Measurements from ENCODE around the gene MIPEP.

The MIPEP gene

DNA sequence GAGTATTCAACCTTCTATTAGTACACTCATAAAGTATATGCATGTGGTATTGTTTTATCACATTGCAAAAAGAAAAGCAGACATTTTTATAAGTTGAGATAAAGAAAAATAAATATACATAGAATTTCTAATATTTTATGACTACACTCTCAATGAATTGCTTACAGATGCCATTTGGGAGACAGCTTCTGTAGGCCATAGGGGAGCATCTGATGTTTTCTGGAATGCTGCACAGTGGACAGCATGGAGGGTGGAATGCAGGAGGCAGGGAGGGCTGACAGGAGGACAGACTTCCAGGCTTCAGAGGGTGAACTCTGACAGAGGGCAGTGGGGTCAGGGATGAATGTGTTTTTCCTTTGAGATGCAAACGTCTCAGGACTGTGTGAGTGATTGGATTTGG lies 45.8 kb downstream of the MIPEP start:
- H3K36me3 ChIP-seq (ENCODE audit: control insufficient read depth in 1 of 2, insufficient read depth in 2 of 2, low read length in 2 of 2) = no peaks in the 10 kb centered on the region
- H3K4me1 ChIP-seq (ENCODE audit: control insufficient read depth in 1 of 2, insufficient read depth in 2 of 2, low read length in 2 of 2) = no peaks in the 10 kb centered on the region
- H3K4me3 ChIP-seq (ENCODE audit: low read depth in 1 of 2, low read length in 2 of 2) = no peak overlapping the region
- H3K9me3 ChIP-seq (ENCODE audit: control insufficient read depth in 1 of 2, low read length in 2 of 2) = no peaks in the 10 kb centered on the region
- no peaks in the 10 kb centered on the region for H3K27me3 ChIP-seq (ENCODE audit: control insufficient read depth in 1 of 2, insufficient read depth in 2 of 2, low read length in 2 of 2)
- H3K9ac ChIP-seq (ENCODE audit: low read depth in 1 of 2, low read length in 2 of 2) = no peak overlapping the region
- H3K27ac ChIP-seq (ENCODE audit: low read depth, low read length) = no peak overlapping the region

DNA sequence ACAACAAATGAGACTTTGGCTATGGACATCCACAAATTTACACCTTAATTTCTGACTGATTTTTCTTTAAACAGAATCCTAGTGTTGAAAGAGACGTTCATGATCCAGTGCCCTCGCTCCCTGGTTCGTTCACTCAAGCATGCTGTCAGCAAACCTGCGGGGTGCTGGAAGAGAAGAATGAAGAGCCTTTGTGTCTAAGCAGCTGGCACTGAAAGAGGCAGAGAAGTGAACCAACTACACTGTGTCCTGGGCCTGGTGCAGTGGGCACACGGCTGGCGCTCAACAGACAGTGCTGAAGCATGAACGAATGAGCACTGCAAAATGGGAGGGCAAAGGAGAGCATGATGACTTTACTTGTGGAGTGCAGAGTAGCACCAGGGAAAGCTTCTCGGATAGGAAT lies 46.8 kb downstream of the MIPEP start:
- Histone ChIP-seq H3K9me3 (ENCODE audit: control insufficient read depth in 1 of 2, low read length in 2 of 2) (no peaks in the 10 kb centered on the region), H3K4me1 (ENCODE audit: control insufficient read depth in 1 of 2, insufficient read depth in 2 of 2, low read length in 2 of 2) (no peaks in the 10 kb centered on the region), H3K9ac (ENCODE audit: low read depth in 1 of 2, low read length in 2 of 2) (no peak overlapping the region), H3K36me3 (ENCODE audit: control insufficient read depth in 1 of 2, insufficient read depth in 2 of 2, low read length in 2 of 2) (no peaks in the 10 kb centered on the region), H3K27me3 (ENCODE audit: control insufficient read depth in 1 of 2, insufficient read depth in 2 of 2, low read length in 2 of 2) (no peaks in the 10 kb centered on the region), H3K27ac (ENCODE audit: low read depth, low read length) (no peak overlapping the region), H3K4me3 (ENCODE audit: low read depth in 1 of 2, low read length in 2 of 2) (no peak overlapping the region)

DNA sequence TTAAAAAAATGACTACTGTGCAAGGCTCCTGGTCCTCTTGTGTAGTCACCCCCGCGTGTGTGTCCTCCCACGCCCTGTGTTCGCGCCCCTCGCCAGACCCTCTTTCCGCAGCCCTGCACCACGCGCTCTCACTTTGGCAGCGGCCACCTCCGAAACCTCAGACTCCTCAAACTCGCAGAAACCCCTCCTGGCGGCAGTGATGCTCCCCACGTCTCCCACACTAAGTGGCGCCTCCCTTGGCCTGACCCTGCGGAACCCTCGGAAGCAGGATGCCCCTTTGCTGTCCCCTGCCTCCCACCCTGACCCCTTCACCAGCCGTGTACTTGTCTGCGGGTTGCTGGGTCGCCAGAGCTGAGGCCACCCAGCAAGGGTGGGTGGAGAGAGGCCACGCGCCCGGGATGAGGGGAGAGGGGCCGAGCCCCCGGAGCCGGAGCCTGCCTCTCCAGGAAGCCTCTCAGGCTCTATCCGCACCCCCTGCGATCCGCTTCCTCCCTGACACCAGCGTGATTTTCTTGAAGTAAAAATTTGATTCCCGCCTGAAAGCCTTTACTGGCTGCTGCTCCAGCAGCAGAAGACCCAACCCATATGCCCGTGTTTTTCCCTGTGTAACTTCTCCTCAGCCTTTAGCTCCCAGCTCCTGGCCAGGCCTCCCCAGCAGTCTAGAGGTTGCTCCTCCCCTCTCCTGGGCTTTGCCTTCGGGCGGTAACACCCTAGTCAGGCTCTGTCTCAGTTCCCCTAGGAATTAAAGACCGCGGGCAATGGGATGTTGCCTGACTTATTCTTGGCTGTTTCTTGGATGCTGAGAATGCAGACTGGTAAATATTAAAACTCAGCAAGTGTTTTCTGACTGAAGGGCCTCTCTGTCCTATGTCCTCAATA lies 55.2 kb downstream of the MIPEP start:
- no peak overlapping the region for H3K27ac ChIP-seq (ENCODE audit: low read depth, low read length)
- no peak overlapping the region for H3K4me3 ChIP-seq (ENCODE audit: low read depth in 1 of 2, low read length in 2 of 2)
- H3K9me3 ChIP-seq (ENCODE audit: control insufficient read depth in 1 of 2, low read length in 2 of 2) = no peaks in the 10 kb centered on the region
- H3K27me3 ChIP-seq (ENCODE audit: control insufficient read depth in 1 of 2, insufficient read depth in 2 of 2, low read length in 2 of 2) = no peaks in the 10 kb centered on the region
- no peaks in the 10 kb centered on the region for H3K36me3 ChIP-seq (ENCODE audit: control insufficient read depth in 1 of 2, insufficient read depth in 2 of 2, low read length in 2 of 2)
- H3K4me1 ChIP-seq (ENCODE audit: control insufficient read depth in 1 of 2, insufficient read depth in 2 of 2, low read length in 2 of 2) = no peaks in the 10 kb centered on the region
- H3K9ac ChIP-seq (ENCODE audit: low read depth in 1 of 2, low read length in 2 of 2) = no peak overlapping the region

DNA sequence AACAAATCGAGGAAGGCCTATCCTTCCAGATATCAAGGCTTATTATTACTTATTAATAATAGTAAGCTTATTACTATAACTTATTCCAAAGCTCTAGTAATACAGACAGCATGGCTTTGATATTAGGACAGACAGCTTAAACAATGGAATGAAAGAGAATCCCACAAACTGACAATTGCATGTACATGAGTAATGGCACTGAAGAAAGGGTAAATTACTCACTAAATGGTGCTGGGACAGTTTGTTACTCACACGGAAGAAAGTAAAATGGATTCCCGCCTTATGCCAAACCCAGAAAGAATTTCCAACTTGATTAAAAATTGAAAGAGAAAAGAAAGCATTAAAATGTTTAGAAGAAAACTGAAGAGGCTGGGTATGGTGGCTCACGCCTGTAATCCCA lies 60.3 kb downstream of the MIPEP start:
- Histone ChIP-seq H3K36me3 (ENCODE audit: control insufficient read depth in 1 of 2, insufficient read depth in 2 of 2, low read length in 2 of 2) (no peaks in the 10 kb centered on the region), H3K27me3 (ENCODE audit: control insufficient read depth in 1 of 2, insufficient read depth in 2 of 2, low read length in 2 of 2) (no peaks in the 10 kb centered on the region), H3K9ac (ENCODE audit: low read depth in 1 of 2, low read length in 2 of 2) (no peak overlapping the region), H3K4me1 (ENCODE audit: control insufficient read depth in 1 of 2, insufficient read depth in 2 of 2, low read length in 2 of 2) (no peaks in the 10 kb centered on the region), H3K4me3 (ENCODE audit: low read depth in 1 of 2, low read length in 2 of 2) (no peak overlapping the region), H3K9me3 (ENCODE audit: control insufficient read depth in 1 of 2, low read length in 2 of 2) (no peaks in the 10 kb centered on the region), H3K27ac (ENCODE audit: low read depth, low read length) (no peak overlapping the region)

DNA sequence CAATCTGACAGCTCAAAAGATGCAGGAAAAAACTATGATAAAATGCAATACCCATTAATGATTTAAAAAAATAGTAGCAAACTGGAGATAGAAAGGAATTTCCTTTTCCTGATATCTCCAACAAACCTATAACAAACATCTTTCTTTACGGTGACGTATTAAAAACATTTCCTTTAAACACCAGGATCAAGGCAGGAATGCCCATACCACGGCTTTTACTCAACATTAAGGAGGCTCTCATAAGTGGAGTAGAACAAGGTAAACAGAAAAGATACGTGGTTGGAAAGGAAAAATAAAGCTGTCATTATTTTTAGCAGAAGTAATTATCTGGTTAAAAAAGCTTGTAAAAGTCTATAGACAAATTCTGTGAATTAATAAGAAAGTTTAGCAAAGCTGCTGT lies 61.1 kb downstream of the MIPEP start:
- no peaks in the 10 kb centered on the region for H3K36me3 ChIP-seq (ENCODE audit: control insufficient read depth in 1 of 2, insufficient read depth in 2 of 2, low read length in 2 of 2)
- H3K9me3 ChIP-seq (ENCODE audit: control insufficient read depth in 1 of 2, low read length in 2 of 2) = no peaks in the 10 kb centered on the region
- no peak overlapping the region for H3K9ac ChIP-seq (ENCODE audit: low read depth in 1 of 2, low read length in 2 of 2)
- no peaks in the 10 kb centered on the region for H3K4me1 ChIP-seq (ENCODE audit: control insufficient read depth in 1 of 2, insufficient read depth in 2 of 2, low read length in 2 of 2)
- no peak overlapping the region for H3K4me3 ChIP-seq (ENCODE audit: low read depth in 1 of 2, low read length in 2 of 2)
- H3K27me3 ChIP-seq (ENCODE audit: control insufficient read depth in 1 of 2, insufficient read depth in 2 of 2, low read length in 2 of 2) = no peaks in the 10 kb centered on the region
- no peak overlapping the region for H3K27ac ChIP-seq (ENCODE audit: low read depth, low read length)

DNA sequence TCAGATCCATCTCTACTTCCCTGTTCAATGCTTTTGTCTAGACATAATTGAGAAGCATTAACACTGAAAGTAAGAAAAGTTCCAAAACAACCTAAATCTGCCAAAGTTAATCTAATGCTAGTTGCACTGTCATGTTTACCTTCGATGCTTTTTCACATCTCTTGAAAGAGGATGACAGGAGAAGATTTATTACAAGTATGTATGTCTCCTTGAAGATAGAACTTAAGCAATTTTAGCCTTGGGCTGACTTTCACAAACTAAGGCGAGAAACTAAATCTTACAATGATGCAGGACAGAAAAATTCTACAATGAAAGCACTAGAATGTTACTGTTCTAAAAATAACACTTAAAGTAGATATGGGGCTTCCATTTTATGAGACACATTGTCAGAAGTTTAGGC lies 64.0 kb downstream of the MIPEP start:
- H3K27ac ChIP-seq (ENCODE audit: low read depth, low read length) = no peak overlapping the region
- peaks cover 0 to 4% of the 10 kb centered on the region in 2 donors for H3K36me3 ChIP-seq (ENCODE audit: control insufficient read depth in 1 of 2, insufficient read depth in 2 of 2, low read length in 2 of 2)
- no peaks in the 10 kb centered on the region for H3K4me1 ChIP-seq (ENCODE audit: control insufficient read depth in 1 of 2, insufficient read depth in 2 of 2, low read length in 2 of 2)
- H3K4me3 ChIP-seq (ENCODE audit: low read depth in 1 of 2, low read length in 2 of 2) = no peak overlapping the region
- no peaks in the 10 kb centered on the region for H3K9me3 ChIP-seq (ENCODE audit: control insufficient read depth in 1 of 2, low read length in 2 of 2)
- H3K9ac ChIP-seq (ENCODE audit: low read depth in 1 of 2, low read length in 2 of 2) = no peak overlapping the region
- H3K27me3 ChIP-seq (ENCODE audit: control insufficient read depth in 1 of 2, insufficient read depth in 2 of 2, low read length in 2 of 2) = no peaks in the 10 kb centered on the region

DNA sequence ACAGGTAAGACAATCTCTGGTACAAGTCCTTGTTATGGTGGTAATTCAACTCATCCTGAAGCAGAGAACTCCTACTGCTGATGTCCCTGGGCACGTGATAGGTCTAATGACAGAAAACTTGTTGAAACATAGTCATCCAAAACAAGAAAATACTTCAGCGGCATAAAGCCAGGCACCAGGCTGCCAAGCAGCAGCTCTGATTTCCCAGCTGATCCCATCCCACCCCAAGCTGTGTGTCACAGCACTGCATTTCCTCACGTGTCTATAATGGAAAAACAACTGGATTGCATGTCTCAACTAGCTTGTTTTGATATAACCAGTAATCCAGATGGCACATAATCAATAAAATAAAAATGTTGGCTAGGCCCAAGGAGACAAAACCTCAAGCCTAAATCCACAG lies 64.8 kb downstream of the MIPEP start:
- Histone ChIP-seq H3K27ac (ENCODE audit: low read depth, low read length) (no peak overlapping the region), H3K4me3 (ENCODE audit: low read depth in 1 of 2, low read length in 2 of 2) (no peak overlapping the region), H3K4me1 (ENCODE audit: control insufficient read depth in 1 of 2, insufficient read depth in 2 of 2, low read length in 2 of 2) (no peaks in the 10 kb centered on the region), H3K9ac (ENCODE audit: low read depth in 1 of 2, low read length in 2 of 2) (no peak overlapping the region), H3K9me3 (ENCODE audit: control insufficient read depth in 1 of 2, low read length in 2 of 2) (no peaks in the 10 kb centered on the region), H3K27me3 (ENCODE audit: control insufficient read depth in 1 of 2, insufficient read depth in 2 of 2, low read length in 2 of 2) (no peaks in the 10 kb centered on the region), H3K36me3 (ENCODE audit: control insufficient read depth in 1 of 2, insufficient read depth in 2 of 2, low read length in 2 of 2) (peaks cover 0 to 4% of the 10 kb centered on the region in 2 donors)

DNA sequence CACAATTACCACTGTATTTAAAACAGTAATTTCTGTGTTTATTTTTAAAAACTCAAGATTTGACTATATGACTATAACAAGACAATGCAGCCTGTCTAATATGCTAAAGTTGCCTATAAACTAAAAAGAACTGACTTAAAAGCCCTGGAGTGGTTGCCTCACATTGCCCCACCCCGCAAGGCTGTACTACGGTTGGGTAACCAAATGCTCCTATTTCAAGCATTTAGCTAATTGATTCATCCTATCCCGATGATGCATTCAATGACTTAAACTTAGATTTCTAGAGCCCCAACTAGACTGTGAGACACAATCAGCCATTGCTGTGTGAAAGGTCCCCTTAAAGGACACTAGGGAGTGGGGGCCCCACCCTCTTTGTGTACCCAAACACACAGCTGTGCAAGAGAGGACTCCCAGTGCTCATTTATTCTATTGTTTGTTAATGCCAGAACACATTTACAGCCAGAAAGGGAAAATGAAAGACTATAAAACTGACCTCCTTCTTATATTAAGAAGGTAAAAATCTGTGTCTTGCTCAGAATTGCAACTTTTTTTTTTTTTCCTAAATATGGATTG lies 66.9 kb downstream of the MIPEP start:
- Histone ChIP-seq H3K27ac (ENCODE audit: low read depth, low read length) (no peak overlapping the region), H3K4me1 (ENCODE audit: control insufficient read depth in 1 of 2, insufficient read depth in 2 of 2, low read length in 2 of 2) (no peaks in the 10 kb centered on the region), H3K4me3 (ENCODE audit: low read depth in 1 of 2, low read length in 2 of 2) (no peak overlapping the region), H3K9ac (ENCODE audit: low read depth in 1 of 2, low read length in 2 of 2) (no peak overlapping the region), H3K36me3 (ENCODE audit: control insufficient read depth in 1 of 2, insufficient read depth in 2 of 2, low read length in 2 of 2) (peaks cover 0 to 4% of the 10 kb centered on the region in 2 donors), H3K9me3 (ENCODE audit: control insufficient read depth in 1 of 2, low read length in 2 of 2) (no peaks in the 10 kb centered on the region), H3K27me3 (ENCODE audit: control insufficient read depth in 1 of 2, insufficient read depth in 2 of 2, low read length in 2 of 2) (no peaks in the 10 kb centered on the region)

DNA sequence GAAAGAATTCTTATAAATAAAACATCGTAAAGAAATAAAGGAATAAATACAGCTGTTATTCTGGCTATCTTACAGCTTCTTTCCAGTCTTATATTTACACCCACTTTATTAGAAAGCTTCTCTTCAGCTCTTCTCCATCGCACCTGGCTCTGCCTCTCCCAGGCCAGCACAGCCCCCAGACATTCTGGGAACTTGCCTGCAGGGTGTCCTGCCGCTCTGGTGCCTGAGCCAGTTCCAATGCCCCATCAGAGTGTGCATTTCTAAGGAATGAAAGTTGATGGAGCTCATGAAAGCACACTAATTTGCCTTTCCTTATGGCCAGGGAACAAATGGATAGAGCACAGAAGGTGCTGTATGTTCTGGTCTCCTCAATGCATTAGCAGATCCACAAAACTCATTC lies 68.7 kb downstream of the MIPEP start:
- H3K9me3 ChIP-seq (ENCODE audit: control insufficient read depth in 1 of 2, low read length in 2 of 2) = no peaks in the 10 kb centered on the region
- no peak overlapping the region for H3K9ac ChIP-seq (ENCODE audit: low read depth in 1 of 2, low read length in 2 of 2)
- no peaks in the 10 kb centered on the region for H3K4me1 ChIP-seq (ENCODE audit: control insufficient read depth in 1 of 2, insufficient read depth in 2 of 2, low read length in 2 of 2)
- no peak overlapping the region for H3K27ac ChIP-seq (ENCODE audit: low read depth, low read length)
- H3K27me3 ChIP-seq (ENCODE audit: control insufficient read depth in 1 of 2, insufficient read depth in 2 of 2, low read length in 2 of 2) = no peaks in the 10 kb centered on the region
- H3K4me3 ChIP-seq (ENCODE audit: low read depth in 1 of 2, low read length in 2 of 2) = no peak overlapping the region
- H3K36me3 ChIP-seq (ENCODE audit: control insufficient read depth in 1 of 2, insufficient read depth in 2 of 2, low read length in 2 of 2) = peaks cover 0 to 4% of the 10 kb centered on the region in 2 donors

GRCh38 chr13:23817830-23818229 lies 71.4 kb downstream of the MIPEP start:
- Histone ChIP-seq H3K27me3 (ENCODE audit: control insufficient read depth in 1 of 2, insufficient read depth in 2 of 2, low read length in 2 of 2) (no peaks in the 10 kb centered on the region), H3K4me3 (ENCODE audit: low read depth in 1 of 2, low read length in 2 of 2) (no peak overlapping the region), H3K9ac (ENCODE audit: low read depth in 1 of 2, low read length in 2 of 2) (no peak overlapping the region), H3K9me3 (ENCODE audit: control insufficient read depth in 1 of 2, low read length in 2 of 2) (no peaks in the 10 kb centered on the region), H3K27ac (ENCODE audit: low read depth, low read length) (no peak overlapping the region), H3K36me3 (ENCODE audit: control insufficient read depth in 1 of 2, insufficient read depth in 2 of 2, low read length in 2 of 2) (peaks cover 0 to 4% of the 10 kb centered on the region in 2 donors), H3K4me1 (ENCODE audit: control insufficient read depth in 1 of 2, insufficient read depth in 2 of 2, low read length in 2 of 2) (no peaks in the 10 kb centered on the region)

Data from duodenal mucosa (tissue), 2 donors.